ENCODE measurements around the gene SIK2.

The SIK2 gene

GRCh38 chr11:111734101-111734953 is 132.1 kb downstream of the SIK2 start:
- no peak for DNase-seq

GRCh38 chr11:111734954-111735261 is 132.7 kb downstream of the SIK2 start:
- no peak for DNase-seq

DNA sequence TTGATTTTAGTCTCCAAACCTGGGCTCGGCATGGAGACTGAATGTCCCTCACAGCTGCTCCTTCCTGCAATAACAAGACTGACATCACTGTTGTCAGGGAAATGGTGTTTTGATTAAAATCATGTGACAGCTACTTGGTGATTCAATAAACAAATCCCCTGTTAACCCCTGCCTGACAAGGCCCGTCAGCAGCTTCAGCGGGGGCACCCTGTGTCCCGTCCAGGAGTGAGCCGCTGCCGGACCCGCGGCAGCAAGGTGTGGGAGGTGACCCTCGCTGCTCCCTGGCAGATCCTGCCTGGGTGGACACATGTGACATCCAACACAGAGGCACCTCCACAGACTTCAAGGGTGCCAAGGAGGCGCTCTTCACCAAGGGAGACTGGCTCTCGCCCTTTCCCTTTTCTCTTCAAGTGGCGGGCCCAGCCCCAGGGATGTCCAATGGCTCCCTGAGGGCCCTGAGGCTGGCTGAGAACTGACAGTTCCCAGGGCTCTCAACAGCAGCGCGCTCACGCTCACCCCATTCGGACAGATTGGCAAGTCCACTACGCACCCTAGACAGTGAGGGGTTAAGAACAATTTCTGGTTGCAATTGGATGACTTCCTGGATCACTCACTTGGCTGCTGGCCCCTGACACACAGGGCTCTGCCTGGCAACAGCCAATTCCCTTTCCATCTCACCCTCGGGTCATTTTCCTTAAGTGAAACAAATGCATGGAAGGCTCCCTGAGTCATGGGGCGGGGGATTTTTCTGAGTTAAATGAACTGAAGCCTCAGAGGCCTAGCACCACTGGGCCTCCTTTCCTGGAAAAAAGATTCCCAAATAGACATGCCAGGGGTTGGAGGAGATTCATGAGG is 133.2 kb downstream of the SIK2 start:
- no peak for DNase-seq

DNA sequence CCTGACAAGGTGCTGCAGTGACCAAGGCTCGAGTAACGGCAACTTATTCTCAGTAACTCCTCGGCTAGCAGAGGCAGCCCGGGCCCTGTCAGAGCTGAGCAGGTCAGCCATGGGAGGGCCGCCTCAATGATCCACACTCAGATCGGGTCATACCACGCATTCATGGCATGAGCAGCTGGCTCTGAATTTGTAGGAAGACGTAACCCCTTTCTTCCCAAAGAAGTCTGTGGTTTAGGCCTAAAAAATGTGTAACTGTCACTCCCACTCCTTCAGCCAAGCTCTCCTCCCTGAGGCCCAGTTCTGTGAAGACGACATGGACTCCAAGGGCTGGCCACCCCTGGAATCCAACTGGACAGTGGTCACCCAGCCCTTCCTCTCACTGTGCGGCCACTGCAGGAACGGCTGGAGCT is 133.9 kb downstream of the SIK2 start:
- DNase-seq = no peak

DNA sequence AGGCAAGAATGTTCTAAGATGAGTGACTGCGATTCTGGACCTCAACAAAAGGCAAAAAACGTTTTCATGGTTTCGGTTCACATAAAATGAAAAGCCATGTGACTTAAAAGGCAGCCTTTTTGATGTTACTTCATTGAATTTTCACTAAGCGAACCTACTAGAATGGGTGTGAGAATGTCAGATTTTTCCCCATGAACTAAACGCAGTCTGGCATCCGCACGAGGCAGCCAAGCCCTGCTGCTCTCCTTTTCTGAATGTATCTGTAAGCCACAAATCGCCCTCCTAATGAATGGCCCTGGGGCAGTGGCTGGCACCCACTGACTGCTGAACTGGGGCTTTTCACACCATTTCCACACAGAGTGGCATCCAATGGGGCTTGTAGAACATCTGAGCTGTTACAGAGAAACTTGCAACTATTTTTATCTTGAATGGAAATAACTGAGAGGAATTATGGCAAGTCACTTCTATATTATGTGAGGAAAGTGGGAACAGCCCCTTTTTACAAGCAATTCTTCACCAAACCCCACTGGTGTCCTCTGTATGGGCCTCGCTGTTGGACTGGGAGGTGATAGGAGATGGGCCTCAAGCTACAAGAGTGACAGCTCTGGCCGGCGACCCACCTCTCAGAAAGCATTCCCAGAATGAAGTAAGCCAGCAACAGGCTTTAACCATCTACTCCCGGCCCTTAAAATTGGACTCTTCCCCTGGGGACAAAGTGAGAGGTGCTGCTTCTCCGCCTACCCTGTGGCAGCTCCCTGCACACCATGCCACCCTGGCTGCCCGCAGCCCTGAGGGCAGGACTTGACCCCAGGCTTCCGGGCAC is 134.6 kb downstream of the SIK2 start:
- no peak for DNase-seq

GRCh38 chr11:111737444-111738210 is 135.4 kb downstream of the SIK2 start:
- DNase-seq = no peak

GRCh38 chr11:111739299-111739698 is 137.1 kb downstream of the SIK2 start:
- DNase-seq = no peak

GRCh38 chr11:111741751-111742150 is 139.5 kb downstream of the SIK2 start:
- DNase-seq = no peak

DNA sequence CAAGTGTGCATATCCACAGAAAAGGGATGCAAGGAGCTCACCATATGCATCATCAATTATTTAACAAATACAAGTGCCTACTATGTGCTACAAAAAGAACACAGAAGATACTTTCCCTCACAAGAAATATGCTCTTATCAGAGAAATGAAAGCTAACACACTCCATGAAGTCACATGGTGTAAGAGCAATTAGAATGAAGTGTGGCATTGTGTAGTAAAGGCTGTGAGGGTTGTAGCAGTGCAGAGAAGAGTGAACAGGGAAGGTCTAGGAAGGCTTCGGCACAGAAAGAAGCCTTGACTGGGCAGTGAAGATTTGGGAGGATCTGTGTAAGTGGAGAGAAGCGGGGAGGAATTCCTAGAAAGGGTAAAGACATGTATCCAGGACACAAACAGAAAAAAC is 141.5 kb downstream of the SIK2 start:
- DNase-seq = no peak

GRCh38 chr11:111745719-111746504 is 143.7 kb downstream of the SIK2 start:
- no peak for DNase-seq

DNA sequence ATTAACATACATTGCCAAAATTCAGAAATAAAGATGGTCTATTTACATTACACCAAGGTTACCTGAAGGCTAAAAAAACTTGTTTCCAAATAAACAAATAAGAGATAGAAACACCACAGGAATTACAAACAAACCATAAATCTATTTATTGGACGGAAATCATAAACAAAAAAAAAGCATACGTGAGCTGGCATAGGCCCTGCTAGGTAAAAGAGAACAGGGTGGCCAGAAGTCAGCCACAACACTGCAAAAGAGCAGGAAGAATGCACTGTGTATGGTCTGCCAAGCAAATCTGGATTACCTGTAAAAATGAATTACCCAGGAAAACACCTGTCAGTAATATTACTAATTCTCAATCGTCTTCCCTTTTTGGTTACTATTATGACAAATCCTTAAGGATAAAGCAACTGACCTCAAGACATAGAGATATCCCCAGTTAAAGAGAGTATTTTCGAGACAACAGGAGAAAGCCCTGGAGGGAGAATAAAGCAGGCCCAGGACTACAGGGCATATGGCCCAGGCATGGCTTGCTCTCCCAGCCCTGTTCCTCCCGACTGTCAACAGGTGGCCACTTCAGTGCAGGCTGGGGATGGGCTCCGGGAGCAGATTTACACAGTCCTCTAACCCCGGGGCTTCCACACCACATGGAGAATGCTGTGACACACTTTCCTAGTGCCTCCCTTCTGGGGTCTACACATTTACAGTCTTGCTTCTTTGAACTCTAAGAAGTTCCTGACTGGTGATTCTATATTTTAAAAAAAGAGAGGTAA is 146.0 kb downstream of the SIK2 start:
- DNase-seq = no peak

GRCh38 chr11:111749646-111750045 is 147.4 kb downstream of the SIK2 start:
- no peak for DNase-seq

- DNase-seq = no peak
Observed at GRCh38 chr11:111756097-111756496, 153.8 kb downstream of the SIK2 start.

DNA sequence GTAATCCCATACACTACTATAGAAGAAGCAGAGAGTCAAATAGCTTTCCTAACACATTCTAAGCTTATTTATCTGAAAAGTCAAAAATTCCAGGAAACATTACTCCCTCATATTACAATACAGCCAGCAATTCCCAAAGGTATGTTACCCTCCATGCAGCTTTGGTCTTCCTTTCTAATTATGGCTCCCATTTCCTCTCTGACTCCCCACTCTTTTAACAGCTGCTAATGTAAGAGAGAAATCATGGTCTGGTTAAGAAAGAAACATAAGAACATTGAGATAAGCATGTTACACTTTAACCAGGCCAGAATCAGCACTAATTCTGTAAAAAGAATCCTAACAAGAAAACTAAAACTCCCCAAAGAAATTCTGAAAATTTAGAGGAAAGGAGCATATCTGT is 157.1 kb downstream of the SIK2 start:
- no peak for DNase-seq

- no peak for DNase-seq
Observed at GRCh38 chr11:111759778-111760407, 157.6 kb downstream of the SIK2 start.

GRCh38 chr11:111761036-111761435 is 158.8 kb downstream of the SIK2 start:
- DNase-seq = no peak

DNA sequence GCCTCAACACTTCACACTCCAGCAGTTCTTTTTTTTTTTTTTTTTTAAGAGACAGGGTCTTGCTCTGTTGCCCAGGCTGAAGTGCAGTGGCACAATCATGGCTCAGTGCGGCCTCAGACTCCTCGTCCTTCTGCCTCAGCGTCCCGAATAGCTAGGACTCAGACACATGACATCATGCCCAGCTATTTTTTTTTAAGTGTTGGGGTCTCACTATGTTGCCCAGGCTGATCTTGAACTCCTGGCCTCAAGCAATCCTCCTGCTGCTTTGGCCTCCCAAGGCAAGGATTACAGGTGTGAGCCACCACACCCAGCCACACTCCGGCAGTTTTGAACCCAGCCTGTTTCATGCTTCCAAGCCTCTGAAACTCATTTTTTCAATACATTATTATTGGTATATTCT is 160.3 kb downstream of the SIK2 start:
- no peak for DNase-seq

GRCh38 chr11:111762981-111763643 is 160.9 kb downstream of the SIK2 start:
- DNase-seq = no peak

DNA sequence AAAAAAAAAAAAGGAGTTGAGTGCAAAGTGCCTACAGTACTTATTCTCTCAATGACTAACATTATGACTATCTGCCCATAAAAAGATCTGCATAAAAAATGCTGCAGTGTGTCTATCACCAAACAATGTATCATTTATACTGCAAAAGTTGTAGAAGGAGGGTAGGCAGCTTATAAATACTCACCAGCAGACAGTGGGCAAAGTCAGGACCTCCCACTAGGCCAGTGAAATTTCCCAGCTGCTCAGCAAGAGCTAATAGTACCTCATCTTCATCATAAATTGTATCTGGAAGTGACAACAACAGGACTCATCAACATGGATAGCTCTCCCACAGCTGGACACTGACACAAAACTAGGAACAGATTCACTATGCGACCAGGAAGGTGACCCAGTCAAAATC is 162.4 kb downstream of the SIK2 start:
- no peak for DNase-seq
